ENCODE results near the gene THBS2.

- TF ChIP-seq, protein P1, sequence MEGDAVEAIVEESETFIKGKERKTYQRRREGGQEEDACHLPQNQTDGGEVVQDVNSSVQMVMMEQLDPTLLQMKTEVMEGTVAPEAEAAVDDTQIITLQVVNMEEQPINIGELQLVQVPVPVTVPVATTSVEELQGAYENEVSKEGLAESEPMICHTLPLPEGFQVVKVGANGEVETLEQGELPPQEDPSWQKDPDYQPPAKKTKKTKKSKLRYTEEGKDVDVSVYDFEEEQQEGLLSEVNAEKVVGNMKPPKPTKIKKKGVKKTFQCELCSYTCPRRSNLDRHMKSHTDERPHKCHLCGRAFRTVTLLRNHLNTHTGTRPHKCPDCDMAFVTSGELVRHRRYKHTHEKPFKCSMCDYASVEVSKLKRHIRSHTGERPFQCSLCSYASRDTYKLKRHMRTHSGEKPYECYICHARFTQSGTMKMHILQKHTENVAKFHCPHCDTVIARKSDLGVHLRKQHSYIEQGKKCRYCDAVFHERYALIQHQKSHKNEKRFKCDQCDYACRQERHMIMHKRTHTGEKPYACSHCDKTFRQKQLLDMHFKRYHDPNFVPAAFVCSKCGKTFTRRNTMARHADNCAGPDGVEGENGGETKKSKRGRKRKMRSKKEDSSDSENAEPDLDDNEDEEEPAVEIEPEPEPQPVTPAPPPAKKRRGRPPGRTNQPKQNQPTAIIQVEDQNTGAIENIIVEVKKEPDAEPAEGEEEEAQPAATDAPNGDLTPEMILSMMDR (IDR thresholded peaks at IDR 0.05): no peak
- no peak for TF ChIP-seq POLR2AphosphoS5 (IDR thresholded peaks at IDR 0.05)
- TF ChIP-seq POLR2A (IDR thresholded peaks at IDR 0.05): no peak
These were observed 5.7 kb downstream of the THBS2 start for GRCh38 chr6:169247991-169248390.
